HepG2 (cell line): ENCODE measurements around the gene SHISA7. TPM values are rescaled to one million over a fixed set of nuclear protein-coding genes. Genes with fewer than 3 reads are reported as not detected.

Experiments used
- ATAC-seq: fragments of 200-7000 bp; cut with Tn5 transposase; 3 replicates; pipeline ENCODE4 v1.9.1; 2020; ENCODE audit warnings: mild to moderate bottlenecking, moderate library complexity
- BruUV-seq: library from RNA; stranded (reverse); fragments of 400-500 nt; replicated peaks from 2 replicates; lab custom pipeline; 2021; lab: Mats Ljungman, UMichigan
- CTCF ChIA-PET: fragments of 300-600 bp; formaldehyde crosslinking; extraction: SDS; loops from one replicate; lab custom pipeline; 2021; ENCODE audit warnings: low total read pairs, inconsistent platforms, low intra/inter-chr PET ratio; lab: Yijun Ruan, JAX
- POLR2A ChIA-PET: fragments of 350-600 bp; sonication (Branson Sonifier 250); formaldehyde crosslinking; loops from one replicate; lab custom pipeline; 2020; ENCODE audit warnings: antibody characterized with exemption, inconsistent platforms; lab: Yijun Ruan, JAX
- DNase-seq: peaks from one replicate; pipeline ENCODE4 v3.0.0-alpha.2; 2015; ENCODE audit warnings: low spot score
- FAIRE-seq: peaks from 3 replicates; lab custom pipeline; 2011; peaks lifted over from hg19 to GRCh38; lab: Jason Lieb, UNC
- H2AFZ ChIP-seq: one replicate; pipeline ENCODE4 v1.6.1; 2011; ENCODE audit warnings: low read length, inconsistent platforms
- H3K27ac ChIP-seq: fragments of 300-600 bp; 3 replicates; pipeline ENCODE4 v1.8.0; 2011; ENCODE audit warnings: mixed run types, mild to moderate bottlenecking, mixed read lengths, low read length, inconsistent platforms; ENCODE audit not compliant: insufficient read depth; ENCODE audit errors: extremely low read length
- H3K27me3 ChIP-seq, 2 experiments: fragments of 200-600 bp in 1 of 2; 2 replicates in 1 of 2; 3 replicates in 1 of 2; pipeline versions ENCODE4 v1.6.0 to v1.8.0; 2011; ENCODE audit warnings: low read length in 2 of 2, mild to moderate bottlenecking in 2 of 2, moderate library complexity in 2 of 2, inconsistent platforms in 1 of 2; ENCODE audit not compliant: insufficient read depth in 2 of 2, control insufficient read depth in 1 of 2
- H3K36me3 ChIP-seq, 2 experiments: fragments of 200-600 bp in 1 of 2; replicated peaks in 1 of 2; 2 replicates in 1 of 2; 3 replicates in 1 of 2; pipeline versions ENCODE4 v1.5.1 to v1.8.0; 2011; ENCODE audit warnings: low read length in 2 of 2, inconsistent platforms in 1 of 2; ENCODE audit not compliant: insufficient read depth in 2 of 2, control insufficient read depth in 1 of 2
- H3K4me1 ChIP-seq: 2 replicates; pipeline ENCODE4 v1.5.1; 2012; ENCODE audit warnings: low read length, inconsistent platforms; ENCODE audit not compliant: insufficient read depth
- H3K4me2 ChIP-seq: 2 replicates; pipeline ENCODE4 v1.6.0; 2011; ENCODE audit warnings: low read depth, low read length, inconsistent platforms
- H3K4me3 ChIP-seq, 3 experiments: fragments of 200-600 bp in 1 of 3; sonication (generic), shearing (Covaris generic) in 1 of 3; replicated peaks in 1 of 3; 2 replicates each; pipeline ENCODE4 v1.5.1; 2011 to 2016; ENCODE audit warnings: low read length in 3 of 3, inconsistent platforms in 2 of 3, low read depth in 2 of 3, mild to moderate bottlenecking in 2 of 3, control low read depth in 1 of 3, mixed read lengths in 1 of 3; ENCODE audit not compliant: insufficient read depth in 1 of 3
- H3K79me2 ChIP-seq: one replicate; pipeline ENCODE4 v1.6.1; 2011; ENCODE audit warnings: low read length, inconsistent platforms; ENCODE audit not compliant: insufficient read depth
- H3K9ac ChIP-seq: 2 replicates; pipeline ENCODE4 v1.6.0; 2011; ENCODE audit warnings: mild to moderate bottlenecking, low read depth, low read length, inconsistent platforms; ENCODE audit not compliant: insufficient read depth
- H3K9me3 ChIP-seq: 2 replicates; pipeline ENCODE4 v1.5.1; 2012; ENCODE audit warnings: mild to moderate bottlenecking, low read length
- H4K20me1 ChIP-seq: 2 replicates; pipeline ENCODE4 v1.6.0; 2011; ENCODE audit warnings: inconsistent platforms, mild to moderate bottlenecking, low read length, moderate library complexity; ENCODE audit not compliant: insufficient read depth
- KLF15 ChIP-seq: sonication (generic); formaldehyde crosslinking; IDR thresholded peaks from 2 replicates; pipeline ENCODE4 v1.8.1; 2023; ENCODE audit warnings: borderline replicate concordance, mild to moderate bottlenecking, inconsistent platforms, missing genetic modification reagents, mixed read lengths
- MAFK ChIP-seq, 2 experiments: IDR thresholded peaks in 1 of 2; conservative IDR thresholded peaks in 1 of 2; 2 replicates each; pipeline ENCODE4 v1.6.1; 2011; ENCODE audit warnings: improper control_type of control experiment in 2 of 2, low read length in 2 of 2
- PLRG1 ChIP-seq: fragments of 450-650 bp; conservative IDR thresholded peaks from 2 replicates; pipeline ENCODE4 v1.6.1; 2016
- RAD51 ChIP-seq: fragments of 450-650 bp; IDR thresholded peaks from 2 replicates; pipeline ENCODE4 v1.6.1; 2016; ENCODE audit warnings: borderline replicate concordance
- SIX4 ChIP-seq: sonication (generic); formaldehyde crosslinking; IDR thresholded peaks from 2 replicates; pipeline ENCODE4 v1.4.0; 2020; ENCODE audit warnings: missing genetic modification reagents
- TFE3 ChIP-seq: IDR thresholded peaks from 2 replicates; pipeline ENCODE4 v1.6.1; 2016
- ZBTB37 ChIP-seq: sonication (generic); formaldehyde crosslinking; IDR thresholded peaks from 2 replicates; pipeline ENCODE4 v1.4.0; 2020; ENCODE audit warnings: mild to moderate bottlenecking, missing genetic modification reagents
- ZNF136 ChIP-seq: sonication (generic); formaldehyde crosslinking; IDR thresholded peaks from 2 replicates; pipeline ENCODE4 v1.8.1; 2022; ENCODE audit warnings: low read depth, mild to moderate bottlenecking, moderate library complexity, missing genetic modification reagents
- ZNF83 ChIP-seq: sonication (generic); formaldehyde crosslinking; IDR thresholded peaks from 2 replicates; pipeline ENCODE4 v1.4.0; 2020; ENCODE audit warnings: missing genetic modification reagents, mild to moderate bottlenecking, borderline replicate concordance
- ZSCAN31 ChIP-seq: sonication (generic); formaldehyde crosslinking; IDR thresholded peaks from 2 replicates; pipeline ENCODE4 v1.5.0; 2020; ENCODE audit warnings: low read depth, mild to moderate bottlenecking, missing genetic modification reagents
- WGBS: methylation state at CpG from one replicate; pipeline ENCODE4 v1.1.6; 2017; ENCODE audit warnings: low lambda C conversion rate; 5-methylcytosine and 5-hydroxymethylcytosine counted together
- in situ Hi-C: cut with HindIII; loops from 2 replicates; pipeline ENCODE4 v1.10.0; 2017; ENCODE audit warnings: low pct_unique_long_range_greater_than_20kb; ENCODE audit not compliant: extremely low pct_ligation_motif_present
- intact Hi-C: fragments of 100-400 bp; cut with micrococcal nuclease; formaldehyde crosslinking; loops from one replicate; pipeline ENCODE4 v1.10.0; 2022; ENCODE audit not compliant: unreplicated experiment
- polyA plus RNA-seq, 8 experiments: library from polyadenylated mRNA; depleted of rRNA in 3 of 8; stranded (reverse) in 7 of 8; unstranded in 1 of 8; fragments of >200 nt; fragmentation: Illumina TruSeq in 4 of 8; extraction: Trizol in 4 of 8; gene quantifications; 2 replicates each; pipeline versions ENCODE4 v1.2.1 to v1.2.3, GENCODE V29; 2011 to 2016; ENCODE audit warnings: low read depth in 4 of 8, missing spikeins in 1 of 8, mixed read lengths in 1 of 8; ENCODE audit not compliant: insufficient read depth in 1 of 8
- total RNA-seq, 5 experiments: library from RNA; depleted of rRNA; stranded (reverse); fragments of >200 nt; fragmentation: Illumina TruSeq; extraction: Trizol; gene quantifications; 2 replicates each; pipeline ENCODE4 v1.2.3, GENCODE V29; 2016; ENCODE audit warnings: low read depth in 1 of 5

SHISA7 gene
- total and polyA plus RNA-seq, 2 of the 13 experiments (the other 11 are each of a cell fraction or from before 2014, with no cell fraction given) = not detected

GRCh38 chr19:55439052-55439451, 4.0 kb downstream of the SHISA7 start:
- Histone ChIP-seq H2AFZ (no peak overlapping the region), H3K9me3 (no peaks in the 10 kb centered on the region), H4K20me1 (peaks cover 4% of the 10 kb centered on the region; the same call in 1 of the 2 replicates), H3K27me3 (peaks cover 4 to 28% of the 10 kb centered on the region in 2 experiments; a peak in 4 of 5 replicates), H3K9ac (no peak overlapping the region), H3K4me3 (no peak overlapping the region), H3K4me1 (no peaks in the 10 kb centered on the region), H3K27ac (no peak overlapping the region), H3K79me2 (no peaks in the 10 kb centered on the region), H3K36me3 (no peaks in the 10 kb centered on the region), H3K4me2 (no peak overlapping the region)
- FAIRE-seq (no peak), DNase-seq (no peak), ATAC-seq (no peak)
- intact Hi-C loops (no loop called here), in situ Hi-C loops (no loop called here)
- WGBS = 0% methylated on average over 5 of the region's 5 CpGs
- TF ChIP-seq PLRG1 = no peak
- TF ChIP-seq MAFK (conservative IDR thresholded peaks at IDR 0.05 in 1 of 2, IDR thresholded peaks at IDR 0.05 in 1 of 2; ENCODE audit: low read length in 2 of 2) = no peak
- no peak for TF ChIP-seq ZSCAN31
- no peak for TF ChIP-seq ZNF83
- TF ChIP-seq SIX4 = no peak
- TF ChIP-seq KLF15 (CRISPR knock-in tag) = no peak
- no peak for TF ChIP-seq TFE3 (CRISPR knock-in tag)
- TF ChIP-seq ZBTB37 (CRISPR knock-in tag) = no peak
- TF ChIP-seq RAD51 = no peak
- no peak for TF ChIP-seq ZNF136 (CRISPR knock-in tag)
- no TSS peak for BruUV-seq
- POLR2A ChIA-PET = no interaction called here
- CTCF ChIA-PET = no interaction called here
